Keratinocyte (primary cell): ENCODE data around the gene TRIP13.

Experiments used
- EZH2 ChIP-seq: IDR thresholded peaks from one replicate; pipeline ENCODE4 v1.6.1; 2012; ENCODE audit warnings: inconsistent platforms, mild to moderate bottlenecking, low read length, moderate library complexity
- TF ChIP-seq, protein P1 (sequence below), 3 experiments: IDR thresholded peaks in 1 of 3; conservative IDR thresholded peaks in 1 of 3; optimal IDR thresholded peaks in 1 of 3; 2 replicates in 2 of 3; 3 replicates in 1 of 3; pipeline versions ENCODE3 to v1.5.1; 2011; ENCODE audit warnings: low read length in 3 of 3, mild to moderate bottlenecking in 3 of 3, moderate library complexity in 2 of 3, control low read depth in 1 of 3, inconsistent platforms in 1 of 3; ENCODE audit not compliant: insufficient read depth in 2 of 3; ENCODE audit errors: extremely low read depth in 1 of 3

DNA sequence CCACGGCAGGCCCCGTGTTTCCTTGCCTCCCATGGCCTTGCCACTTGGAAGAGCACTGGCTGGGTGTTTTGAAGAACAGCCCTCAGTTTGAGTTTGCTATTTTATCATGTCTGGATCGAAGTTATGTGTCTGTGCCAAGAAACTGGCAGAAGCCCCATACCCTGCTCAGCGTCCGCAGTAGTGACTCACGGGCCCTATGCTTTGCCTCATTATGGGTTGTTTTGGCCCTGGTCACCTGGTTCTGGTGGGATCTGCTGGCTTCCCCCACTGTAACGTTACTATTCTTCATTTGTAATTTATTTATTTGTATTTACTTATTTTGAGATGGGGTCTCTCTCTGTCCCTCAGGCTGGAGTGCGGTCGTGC, 73.6 kb downstream of the TRIP13 start:
- TF ChIP-seq, protein P1, sequence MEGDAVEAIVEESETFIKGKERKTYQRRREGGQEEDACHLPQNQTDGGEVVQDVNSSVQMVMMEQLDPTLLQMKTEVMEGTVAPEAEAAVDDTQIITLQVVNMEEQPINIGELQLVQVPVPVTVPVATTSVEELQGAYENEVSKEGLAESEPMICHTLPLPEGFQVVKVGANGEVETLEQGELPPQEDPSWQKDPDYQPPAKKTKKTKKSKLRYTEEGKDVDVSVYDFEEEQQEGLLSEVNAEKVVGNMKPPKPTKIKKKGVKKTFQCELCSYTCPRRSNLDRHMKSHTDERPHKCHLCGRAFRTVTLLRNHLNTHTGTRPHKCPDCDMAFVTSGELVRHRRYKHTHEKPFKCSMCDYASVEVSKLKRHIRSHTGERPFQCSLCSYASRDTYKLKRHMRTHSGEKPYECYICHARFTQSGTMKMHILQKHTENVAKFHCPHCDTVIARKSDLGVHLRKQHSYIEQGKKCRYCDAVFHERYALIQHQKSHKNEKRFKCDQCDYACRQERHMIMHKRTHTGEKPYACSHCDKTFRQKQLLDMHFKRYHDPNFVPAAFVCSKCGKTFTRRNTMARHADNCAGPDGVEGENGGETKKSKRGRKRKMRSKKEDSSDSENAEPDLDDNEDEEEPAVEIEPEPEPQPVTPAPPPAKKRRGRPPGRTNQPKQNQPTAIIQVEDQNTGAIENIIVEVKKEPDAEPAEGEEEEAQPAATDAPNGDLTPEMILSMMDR (optimal IDR thresholded peaks at IDR 0.05 in 1 of 3, IDR thresholded peaks at IDR 0.05 in 1 of 3, conservative IDR thresholded peaks at IDR 0.05 in 1 of 3; ENCODE audit: extremely low read depth in 1 of 3, insufficient read depth in 2 of 3, low read length in 3 of 3) = no peak
- TF ChIP-seq EZH2 = no peak
